MV-4-11 (cell line): ENCODE measurements around the gene SHFL.

Experiments
- DNase-seq: peaks from one replicate; lab custom pipeline; 2025; lab: John Stamatoyannopoulos, UW

The SHFL gene

GRCh38 chr19:10085641-10086590 lies at the start of gene SHFL:
TSS of gene SHFL (plus strand) at chr19:10086317. CDS start at chr19:10086428, 111 bp downstream.
- DNase-seq: peak; percentile 63

GRCh38 chr19:10036601-10037071 lies 49.5 kb upstream of the SHFL start:
- DNase-seq: no peak

DNA sequence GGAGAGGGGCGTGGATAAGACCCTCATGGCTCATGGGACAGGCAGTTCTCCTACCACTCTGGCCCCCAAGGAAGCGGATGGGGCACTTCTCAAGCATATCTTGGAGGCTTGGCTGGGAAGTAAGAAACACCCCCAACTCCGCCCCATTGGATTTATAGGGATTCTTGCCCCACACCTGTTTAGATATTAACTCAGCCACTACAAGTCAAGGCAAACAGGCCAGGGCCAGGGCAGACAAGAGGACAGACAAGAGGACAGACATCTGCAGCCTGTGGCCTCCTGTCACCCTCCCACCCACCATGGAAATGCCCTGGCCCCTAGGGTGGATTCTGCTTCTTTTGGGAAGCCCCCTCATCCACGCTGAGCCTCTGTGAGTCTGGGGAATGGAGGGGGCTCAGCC lies 48.8 kb upstream of the SHFL start:
- no peak for DNase-seq

GRCh38 chr19:10037809-10038208 lies 48.3 kb upstream of the SHFL start:
- DNase-seq: no peak

GRCh38 chr19:10043286-10043927 lies 42.7 kb upstream of the SHFL start:
- no peak for DNase-seq

DNA sequence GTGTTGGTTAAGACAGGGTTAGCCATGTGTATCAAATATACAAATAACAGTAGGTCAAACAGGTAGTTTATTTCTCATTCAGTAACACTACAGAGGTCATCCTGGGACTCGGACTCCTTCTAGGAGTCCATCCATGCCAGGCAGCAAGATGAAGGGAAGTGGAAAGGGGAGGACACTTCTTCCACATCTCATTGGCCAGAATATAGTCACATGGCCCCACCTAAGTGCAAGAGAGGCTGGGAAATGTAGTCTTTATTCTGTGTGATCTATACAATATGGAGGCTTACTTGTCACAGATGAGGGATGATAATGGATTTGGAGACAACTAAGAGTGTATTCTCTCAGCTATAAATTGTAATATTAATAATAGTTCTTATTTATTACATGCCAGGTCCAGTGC lies 41.7 kb upstream of the SHFL start:
- peak; percentile 36 for DNase-seq

DNA sequence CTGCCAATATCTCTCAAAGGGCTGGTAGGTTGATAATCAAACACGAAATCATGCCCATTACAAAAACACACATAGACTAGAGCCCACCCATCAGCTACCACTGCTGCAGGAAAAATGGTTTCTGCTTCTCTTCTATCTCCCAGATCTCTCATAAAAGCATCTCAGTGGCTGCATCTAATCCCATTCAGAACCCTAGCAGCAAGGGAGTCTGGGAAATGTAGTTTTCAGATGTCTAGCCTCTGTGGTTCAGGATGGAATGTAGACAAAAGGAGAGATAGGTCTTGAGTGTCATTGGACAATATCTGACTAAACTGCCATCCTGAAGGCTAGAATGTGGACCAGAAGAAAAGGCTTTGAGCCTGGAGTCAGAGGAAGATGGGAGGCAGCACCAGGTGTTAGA lies 40.7 kb upstream of the SHFL start:
- no peak for DNase-seq

DNA sequence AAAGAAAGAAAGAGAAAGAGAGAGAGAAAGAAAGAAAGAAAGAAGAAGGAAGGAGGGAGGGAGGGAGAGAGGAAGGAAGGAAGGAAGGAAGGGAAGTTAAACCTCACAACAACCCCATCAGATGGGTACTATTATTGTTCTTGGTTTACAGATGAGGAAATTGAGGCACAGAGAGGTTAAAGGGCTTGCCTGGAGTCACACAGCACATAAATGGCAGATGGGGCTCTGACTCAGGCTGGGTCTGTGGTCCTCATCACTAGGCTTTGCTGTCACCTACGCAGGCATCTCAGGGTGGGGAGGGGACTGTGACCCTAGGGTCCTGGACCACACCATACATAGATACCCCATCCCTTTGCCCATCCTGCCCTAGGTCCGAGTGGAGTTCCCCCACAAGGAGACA lies 36.5 kb upstream of the SHFL start:
- no peak for DNase-seq

GRCh38 chr19:10052602-10053360 lies 33.3 kb upstream of the SHFL start:
- DNase-seq: no peak

DNA sequence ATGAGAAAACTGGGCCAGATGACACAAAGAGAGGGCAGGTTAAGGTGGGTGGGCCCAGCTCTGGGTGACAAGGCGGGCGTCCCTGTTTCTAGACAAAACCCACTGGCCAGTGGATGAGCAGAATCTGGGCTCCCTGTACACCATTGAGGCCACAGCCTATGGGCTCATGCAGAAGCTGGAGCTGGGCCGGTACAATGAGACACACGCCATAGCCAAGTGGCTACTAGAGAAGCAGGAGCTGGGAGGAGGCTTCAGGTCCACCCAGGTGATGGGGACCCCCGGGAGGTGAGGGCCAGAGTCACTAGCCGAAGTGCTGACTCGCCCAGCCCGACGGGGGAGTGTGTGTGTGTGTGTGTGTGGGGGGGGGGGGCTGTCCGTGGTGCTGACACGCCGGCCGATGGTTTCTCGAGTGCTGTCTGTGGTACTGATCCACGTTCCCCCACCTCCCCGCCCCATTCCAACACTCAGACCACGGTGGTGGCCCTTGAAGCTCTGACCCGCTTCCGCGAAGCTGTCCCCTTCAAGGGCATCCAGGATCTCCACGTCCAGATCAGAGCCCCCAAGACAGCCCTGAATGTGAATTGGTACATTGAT lies 24.3 kb upstream of the SHFL start:
- no peak for DNase-seq

GRCh38 chr19:10068205-10068604 lies 17.9 kb upstream of the SHFL start:
- peak; percentile 76 for DNase-seq

DNA sequence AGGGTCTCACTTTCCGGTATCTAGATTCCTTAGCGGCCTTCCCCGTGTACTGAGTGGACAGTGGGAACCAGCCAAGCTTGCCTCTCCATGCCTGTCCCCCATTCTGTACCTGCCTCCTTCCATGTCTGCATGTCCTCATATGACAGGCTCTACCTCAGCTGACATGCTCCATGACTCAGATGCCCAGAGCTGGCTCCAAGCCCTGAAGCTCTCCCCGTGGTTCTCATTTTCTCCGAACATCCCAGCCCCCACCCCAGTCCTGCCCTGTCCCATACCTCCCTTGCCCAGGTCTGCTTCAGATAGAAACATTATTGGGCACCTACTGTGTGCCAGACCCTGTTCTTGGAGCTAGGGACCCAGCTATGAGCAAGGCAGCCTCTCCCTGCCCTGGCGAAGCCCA lies 17.1 kb upstream of the SHFL start:
- DNase-seq: no peak

DNA sequence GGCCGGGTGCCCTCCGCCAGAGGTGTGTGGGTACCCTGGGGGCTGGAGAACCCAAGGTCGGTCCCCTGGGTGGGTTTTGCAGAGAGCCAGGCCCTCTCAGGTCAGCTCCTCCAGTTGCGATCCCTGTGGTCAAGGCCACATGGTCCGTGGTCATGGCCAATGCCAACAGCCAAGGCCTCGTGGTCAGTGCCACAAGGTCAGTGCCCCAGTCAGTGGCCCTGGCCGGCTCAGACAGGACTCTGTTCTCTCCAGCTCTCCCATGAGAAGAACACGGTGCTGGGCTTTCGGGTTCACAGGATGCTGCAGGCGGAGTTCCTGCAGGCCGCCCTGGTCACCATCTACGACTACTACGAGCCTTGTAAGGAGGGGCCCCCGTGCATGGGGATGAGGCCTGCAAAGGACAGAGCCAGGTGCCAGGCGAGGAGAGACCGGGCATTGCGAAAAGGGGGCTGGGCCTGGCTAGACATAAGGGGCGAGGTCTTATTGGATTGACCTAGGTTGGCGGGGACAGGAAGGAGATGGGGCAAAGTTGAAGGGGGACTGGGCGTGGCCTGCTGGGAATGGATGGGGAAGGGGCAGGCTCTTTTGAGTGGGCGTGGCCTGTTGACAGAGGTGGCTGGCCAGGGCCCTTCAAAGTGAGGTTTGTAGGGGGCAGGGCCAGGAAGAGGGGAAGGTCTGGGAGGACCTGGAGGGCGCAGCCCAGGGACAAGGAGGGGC lies 15.2 kb upstream of the SHFL start:
- no peak for DNase-seq

DNA sequence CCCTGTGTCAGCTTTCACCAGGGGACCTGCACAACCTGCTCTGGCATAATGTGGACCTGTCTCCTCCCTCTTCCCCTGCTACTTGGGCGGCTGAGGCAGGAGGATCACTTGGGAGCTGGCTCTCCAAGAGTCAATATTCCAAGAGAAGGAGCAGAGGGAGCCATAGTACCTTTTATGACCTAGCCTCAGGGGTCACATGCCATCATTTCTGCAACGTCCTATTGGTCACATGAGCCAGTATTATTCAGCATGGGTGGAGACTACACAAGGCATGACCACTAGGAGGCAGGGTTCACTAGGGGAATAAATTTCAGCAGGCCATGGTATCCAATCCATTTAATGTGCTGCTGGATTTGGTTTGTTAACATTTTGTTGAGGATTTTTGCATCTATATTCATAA lies 12.0 kb upstream of the SHFL start:
- DNase-seq: peak; percentile 59

DNA sequence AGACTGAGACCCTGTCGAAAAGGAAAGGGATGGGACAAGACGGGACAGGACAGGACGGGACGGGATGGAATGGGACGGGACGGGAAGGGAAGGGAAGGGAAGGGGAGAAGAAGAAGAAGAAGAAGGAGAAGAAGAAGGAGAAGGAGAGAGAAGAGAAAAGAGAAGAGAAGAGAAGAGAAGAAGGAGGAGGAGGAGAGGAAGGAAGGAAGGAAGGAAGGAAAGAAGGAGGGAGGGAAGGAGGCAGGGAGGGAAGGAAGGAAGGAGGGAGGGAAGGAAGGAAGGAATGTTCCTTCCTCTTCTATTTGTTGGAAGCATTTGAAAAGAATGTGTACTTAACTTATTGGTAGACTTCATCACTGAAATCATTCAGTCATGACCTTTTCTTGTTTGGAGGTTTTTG lies 9.6 kb upstream of the SHFL start:
- DNase-seq: no peak

- DNase-seq: peak; percentile 36
Measured at GRCh38 chr19:10078329-10078728, 7.8 kb upstream of the SHFL start.

DNA sequence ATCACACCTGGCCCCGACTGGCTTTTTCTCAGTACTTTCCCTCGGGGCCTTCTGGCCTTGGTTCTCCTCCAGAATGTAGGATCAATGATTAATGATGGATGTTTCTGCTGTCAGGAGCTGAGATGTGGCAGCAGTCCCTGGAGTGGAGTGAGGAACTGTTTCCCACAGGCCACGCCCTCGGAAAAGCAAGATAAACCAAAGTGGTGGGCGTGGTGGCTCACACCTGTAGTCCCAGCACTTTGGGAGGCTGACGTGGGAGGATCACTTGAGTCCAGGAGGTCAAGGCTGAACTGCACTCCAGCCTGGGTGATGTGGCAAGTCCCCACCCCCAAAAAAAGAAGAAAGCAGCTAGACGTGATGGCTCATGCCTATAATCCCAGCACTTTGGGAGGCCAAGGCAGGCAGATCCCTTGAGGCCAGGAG lies 7.1 kb upstream of the SHFL start:
- no peak for DNase-seq

GRCh38 chr19:10083911-10084310 lies 2.2 kb upstream of the SHFL start:
- DNase-seq: no peak

DNA sequence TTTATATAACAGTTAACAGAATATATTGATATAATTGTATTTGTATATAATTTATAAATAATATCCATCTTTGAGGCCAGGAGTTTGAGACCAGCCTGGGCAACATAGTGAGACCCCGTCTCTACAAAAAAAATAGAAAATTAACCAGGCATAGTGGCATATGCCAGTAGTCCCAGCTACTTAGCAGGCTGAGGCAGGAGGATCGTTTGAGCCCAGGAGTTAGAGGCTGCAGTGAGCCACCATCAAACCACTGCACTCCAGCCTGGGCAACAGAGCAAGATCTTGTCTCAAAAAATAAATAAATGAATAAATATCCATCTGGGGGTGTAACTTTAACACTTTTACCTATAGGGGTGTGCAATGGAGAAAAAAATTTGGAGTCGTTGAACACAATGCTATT lies 1.3 kb upstream of the SHFL start:
- DNase-seq: no peak

- DNase-seq: no peak
Measured at GRCh38 chr19:10086591-10087192, 575 bp downstream of the SHFL start.
